ENCODE data around the gene DEFB131A.
"Not testable (repeated sequence)": the region's sequence is repeated elsewhere in the genome, so short reads cannot be mapped to it uniquely, and the experiment has no call there.

DNA sequence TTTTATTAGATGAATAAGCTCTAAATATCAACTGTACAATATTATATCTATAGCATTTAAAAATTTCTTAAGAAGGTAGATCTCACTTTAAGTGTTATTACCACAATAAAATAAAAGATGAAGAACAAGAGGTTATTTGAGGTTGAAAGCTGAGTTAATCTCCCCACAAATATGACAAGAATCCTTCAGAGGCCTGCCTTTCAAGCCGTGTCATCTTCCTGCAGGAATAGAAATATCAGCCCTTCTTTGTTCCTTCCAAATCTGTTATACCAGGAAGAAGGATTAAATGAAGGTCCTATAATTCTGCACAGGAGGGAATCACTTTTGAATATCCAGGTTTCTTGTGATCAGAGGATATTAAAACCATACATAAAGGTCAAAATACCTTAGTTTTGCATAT is 18.3 kb upstream of the DEFB131A start:
- TF ChIP-seq, protein P1, sequence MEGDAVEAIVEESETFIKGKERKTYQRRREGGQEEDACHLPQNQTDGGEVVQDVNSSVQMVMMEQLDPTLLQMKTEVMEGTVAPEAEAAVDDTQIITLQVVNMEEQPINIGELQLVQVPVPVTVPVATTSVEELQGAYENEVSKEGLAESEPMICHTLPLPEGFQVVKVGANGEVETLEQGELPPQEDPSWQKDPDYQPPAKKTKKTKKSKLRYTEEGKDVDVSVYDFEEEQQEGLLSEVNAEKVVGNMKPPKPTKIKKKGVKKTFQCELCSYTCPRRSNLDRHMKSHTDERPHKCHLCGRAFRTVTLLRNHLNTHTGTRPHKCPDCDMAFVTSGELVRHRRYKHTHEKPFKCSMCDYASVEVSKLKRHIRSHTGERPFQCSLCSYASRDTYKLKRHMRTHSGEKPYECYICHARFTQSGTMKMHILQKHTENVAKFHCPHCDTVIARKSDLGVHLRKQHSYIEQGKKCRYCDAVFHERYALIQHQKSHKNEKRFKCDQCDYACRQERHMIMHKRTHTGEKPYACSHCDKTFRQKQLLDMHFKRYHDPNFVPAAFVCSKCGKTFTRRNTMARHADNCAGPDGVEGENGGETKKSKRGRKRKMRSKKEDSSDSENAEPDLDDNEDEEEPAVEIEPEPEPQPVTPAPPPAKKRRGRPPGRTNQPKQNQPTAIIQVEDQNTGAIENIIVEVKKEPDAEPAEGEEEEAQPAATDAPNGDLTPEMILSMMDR (IDR thresholded peaks at IDR 0.05 in 4 of 5, conservative IDR thresholded peaks at IDR 0.05 in 1 of 5), result not testable (repeated sequence)
- TF ChIP-seq POLR2A (IDR thresholded peaks at IDR 0.05), result not testable (repeated sequence)
